ENCODE results near the gene FADD. TPM values are rescaled to one million over a fixed set of nuclear protein-coding genes. Genes with fewer than 3 reads are reported as not detected.

FADD gene
- polyA plus RNA-seq, 3 donors = 5.4 to 9.5 (median 7.7) TPM

DNA sequence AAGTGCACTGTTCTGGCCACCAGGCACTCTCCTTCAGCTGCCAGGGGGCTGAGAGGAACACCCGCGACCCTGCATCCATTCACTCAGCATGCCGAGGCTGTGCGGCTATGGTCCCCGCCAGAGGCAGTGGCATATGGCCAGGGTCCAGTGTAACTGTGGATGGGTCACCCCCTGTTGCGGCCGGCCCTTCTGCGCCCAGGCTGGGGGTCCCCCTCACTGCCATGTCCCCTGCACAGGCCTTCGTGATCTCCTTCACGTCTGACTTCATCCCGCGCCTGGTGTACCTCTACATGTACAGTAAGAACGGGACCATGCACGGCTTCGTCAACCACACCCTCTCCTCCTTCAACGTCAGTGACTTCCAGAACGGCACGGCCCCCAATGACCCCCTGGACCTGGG is 20.8 kb upstream of the FADD start:
- Mint-ChIP-seq H3K4me3 (no peak overlapping the region), H3K36me3 (no peaks in the 10 kb centered on the region), H3K27me3 (ENCODE audit: low read depth in 3 of 3) (peaks cover 1 to 10% (median 2%) of the 10 kb centered on the region in 3 donors), H3K9me3 (no peaks in the 10 kb centered on the region), H3K4me1 (no peaks in the 10 kb centered on the region), H3K27ac (no peak overlapping the region)
- no peaks in the 10 kb centered on the region for H3K79me2 ChIP-seq (ENCODE audit: insufficient read depth, low read length)
- intact Hi-C loops (cut with micrococcal nuclease) = no loop called here
- H2AFZ ChIP-seq (ENCODE audit: insufficient read depth, low read depth, low read length, poor library complexity, severe bottlenecking) = no peak overlapping the region
- H3K4me2 ChIP-seq (replicated peaks; ENCODE audit: extremely low read depth, low read length, poor library complexity, severe bottlenecking) = no peak overlapping the region
- 89% methylated on average over 12 of the region's 18 CpGs for WGBS (ENCODE audit: insufficient coverage)
- no peaks in the 10 kb centered on the region for H3K4me1 ChIP-seq (ENCODE audit: control insufficient read depth in 1 of 2, insufficient read depth in 2 of 2, low read length in 2 of 2)
- no peak overlapping the region for H3K9ac ChIP-seq (ENCODE audit: insufficient read depth, low read length, poor library complexity, severe bottlenecking)
- H3K27ac ChIP-seq (ENCODE audit: low read depth in 1 of 2, low read length in 2 of 2) = no peak overlapping the region
- no peak for DNase-seq
- H3K4me3 ChIP-seq (replicated peaks in 1 of 3; ENCODE audit: low read depth in 2 of 3, low read length in 3 of 3) = no peak overlapping the region
- H3K9me3 ChIP-seq (replicated peaks in 1 of 2; ENCODE audit: control insufficient read depth in 1 of 2, insufficient read depth in 1 of 2, low read length in 2 of 2) = no peaks in the 10 kb centered on the region
- H3K36me3 ChIP-seq (replicated peaks in 1 of 2; ENCODE audit: control insufficient read depth in 1 of 2, insufficient read depth in 2 of 2, low read length in 2 of 2) = no peaks in the 10 kb centered on the region
- TF ChIP-seq, protein P1, sequence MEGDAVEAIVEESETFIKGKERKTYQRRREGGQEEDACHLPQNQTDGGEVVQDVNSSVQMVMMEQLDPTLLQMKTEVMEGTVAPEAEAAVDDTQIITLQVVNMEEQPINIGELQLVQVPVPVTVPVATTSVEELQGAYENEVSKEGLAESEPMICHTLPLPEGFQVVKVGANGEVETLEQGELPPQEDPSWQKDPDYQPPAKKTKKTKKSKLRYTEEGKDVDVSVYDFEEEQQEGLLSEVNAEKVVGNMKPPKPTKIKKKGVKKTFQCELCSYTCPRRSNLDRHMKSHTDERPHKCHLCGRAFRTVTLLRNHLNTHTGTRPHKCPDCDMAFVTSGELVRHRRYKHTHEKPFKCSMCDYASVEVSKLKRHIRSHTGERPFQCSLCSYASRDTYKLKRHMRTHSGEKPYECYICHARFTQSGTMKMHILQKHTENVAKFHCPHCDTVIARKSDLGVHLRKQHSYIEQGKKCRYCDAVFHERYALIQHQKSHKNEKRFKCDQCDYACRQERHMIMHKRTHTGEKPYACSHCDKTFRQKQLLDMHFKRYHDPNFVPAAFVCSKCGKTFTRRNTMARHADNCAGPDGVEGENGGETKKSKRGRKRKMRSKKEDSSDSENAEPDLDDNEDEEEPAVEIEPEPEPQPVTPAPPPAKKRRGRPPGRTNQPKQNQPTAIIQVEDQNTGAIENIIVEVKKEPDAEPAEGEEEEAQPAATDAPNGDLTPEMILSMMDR (IDR thresholded peaks at IDR 0.05) = no peak
- H4K20me1 ChIP-seq (ENCODE audit: insufficient read depth, low read length) = no peaks in the 10 kb centered on the region
- H3K27me3 ChIP-seq (ENCODE audit: control insufficient read depth in 2 of 2, insufficient read depth in 2 of 2, low read length in 2 of 2) = no peaks in the 10 kb centered on the region

DNA sequence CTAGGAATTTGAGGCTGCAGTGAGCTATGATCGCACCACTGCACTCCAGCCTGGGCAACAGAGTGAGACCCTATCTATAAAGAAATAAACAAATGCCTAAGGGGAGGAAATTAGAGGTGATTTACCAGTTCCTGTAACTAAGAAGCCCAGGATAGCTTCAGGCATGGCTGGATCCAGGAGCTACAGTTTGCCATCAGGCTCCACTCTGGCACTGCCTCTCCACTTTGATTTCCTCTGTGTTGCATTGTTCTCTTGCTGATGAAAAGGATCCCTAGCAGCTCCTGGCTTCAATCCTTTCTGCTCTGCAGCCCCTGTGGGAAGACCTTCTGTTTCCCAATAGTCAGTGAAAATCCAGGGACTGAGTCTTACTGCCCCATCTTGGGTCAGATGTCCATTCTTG is 20.1 kb upstream of the FADD start:
- TF ChIP-seq, protein P1 (IDR thresholded peaks at IDR 0.05) = no peak
- H3K27me3 ChIP-seq (ENCODE audit: control insufficient read depth in 2 of 2, insufficient read depth in 2 of 2, low read length in 2 of 2) = no peaks in the 10 kb centered on the region
- no peaks in the 10 kb centered on the region for H3K4me1 ChIP-seq (ENCODE audit: control insufficient read depth in 1 of 2, insufficient read depth in 2 of 2, low read length in 2 of 2)
- no peaks in the 10 kb centered on the region for H3K36me3 ChIP-seq (replicated peaks in 1 of 2; ENCODE audit: control insufficient read depth in 1 of 2, insufficient read depth in 2 of 2, low read length in 2 of 2)
- Mint-ChIP-seq H3K9me3 (no peaks in the 10 kb centered on the region), H3K27me3 (ENCODE audit: low read depth in 3 of 3) (peaks cover 1 to 12% (median 3%) of the 10 kb centered on the region in 3 donors), H3K27ac (peak overlapping the region in 1 of 7 donors; percentile 42), H3K4me3 (no peak overlapping the region), H3K4me1 (no peaks in the 10 kb centered on the region), H3K36me3 (no peaks in the 10 kb centered on the region)
- H3K27ac ChIP-seq (ENCODE audit: low read depth in 1 of 2, low read length in 2 of 2) = no peak overlapping the region
- no peak overlapping the region for H2AFZ ChIP-seq (ENCODE audit: insufficient read depth, low read depth, low read length, poor library complexity, severe bottlenecking)
- no peak overlapping the region for H3K4me3 ChIP-seq (replicated peaks in 1 of 3; ENCODE audit: low read depth in 2 of 3, low read length in 3 of 3)
- H3K4me2 ChIP-seq (replicated peaks; ENCODE audit: extremely low read depth, low read length, poor library complexity, severe bottlenecking) = no peak overlapping the region
- intact Hi-C loops (cut with micrococcal nuclease) = no loop called here
- no peaks in the 10 kb centered on the region for H3K9me3 ChIP-seq (replicated peaks in 1 of 2; ENCODE audit: control insufficient read depth in 1 of 2, insufficient read depth in 1 of 2, low read length in 2 of 2)
- no peak overlapping the region for H3K9ac ChIP-seq (ENCODE audit: insufficient read depth, low read length, poor library complexity, severe bottlenecking)
- no peaks in the 10 kb centered on the region for H3K79me2 ChIP-seq (ENCODE audit: insufficient read depth, low read length)
- no peaks in the 10 kb centered on the region for H4K20me1 ChIP-seq (ENCODE audit: insufficient read depth, low read length)
- no peak for DNase-seq
- no CpG with 5 or more reads among the region's 1 CpG for WGBS (ENCODE audit: insufficient coverage)
